Measurements from ENCODE around the gene SCN1A. TPM values are rescaled to one million over a fixed set of nuclear protein-coding genes. Genes with fewer than 3 reads are reported as not detected.

The SCN1A gene
- total and polyA plus RNA-seq, 2 of the 8 experiments (the other 6 are each of a cell fraction or from before 2014, with no cell fraction given): 0.18 to 1.9 TPM

GRCh38 chr2:165959371-165959770 is 168.4 kb downstream of the SCN1A start:
- H4K8ac ChIP-seq (ENCODE audit: extremely low read depth, insufficient read depth, low read length): no peak overlapping the region
- peaks cover 0 to 6% (median 0%) of the 10 kb centered on the region in 4 experiments; a peak in 2 of 8 replicates for H3K36me3 ChIP-seq (ENCODE audit: control insufficient read depth in 2 of 4, insufficient read depth in 4 of 4, low read length in 3 of 4)
- no peak overlapping the region for H3K4me2 ChIP-seq (ENCODE audit: insufficient read depth in 1 of 2, low read depth in 2 of 2, low read length in 2 of 2)
- no peaks in the 10 kb centered on the region for H3K79me1 ChIP-seq (ENCODE audit: low read depth, low read length)
- no peaks in the 10 kb centered on the region for H3K23me2 ChIP-seq (ENCODE audit: low read depth, low read length)
- no peak overlapping the region for H3K9ac ChIP-seq (replicated peaks in 1 of 4; ENCODE audit: extremely low read depth in 1 of 4, low read depth in 3 of 4, low read length in 3 of 4)
- FAIRE-seq (no peak), DNase-seq (ENCODE audit: low read depth in 1 of 2, low spot score in 2 of 2) (no peak)
- H2BK20ac ChIP-seq (ENCODE audit: low read length): no peak overlapping the region
- ChIA-PET POLR2A (ENCODE audit: partially characterized antibody) (no interaction called here), CTCF (ENCODE audit: partially characterized antibody) (interaction anchor here (0.5 to 0.9 kb wide), 2 partner anchors 16 to 49 kb away, joined by 3 to 4 read pairs; no protein-coding TSS in a partner anchor)
- H2BK12ac ChIP-seq (ENCODE audit: low read depth, low read length): no peak overlapping the region
- no peaks in the 10 kb centered on the region; a peak in 1 of 7 replicates for H3K4me1 ChIP-seq (replicated peaks in 1 of 4; ENCODE audit: control insufficient read depth in 3 of 4, insufficient read depth in 4 of 4, low read length in 3 of 4)
- no peak overlapping the region for H3K18ac ChIP-seq (ENCODE audit: extremely low read depth, low read length)
- H3K4me3 ChIP-seq (ENCODE audit: extremely low read depth in 1 of 4, insufficient read depth in 2 of 4, low read depth in 3 of 4, low read length in 4 of 4): no peak overlapping the region
- peaks cover 0 to 8% of the 10 kb centered on the region in 2 experiments; a peak in 2 of 4 replicates for H3K9me3 ChIP-seq (ENCODE audit: insufficient read depth in 2 of 2, low read depth in 1 of 2, low read length in 1 of 2)
- no peak overlapping the region for H3K14ac ChIP-seq (ENCODE audit: insufficient read length)
- no peak overlapping the region for H3K4ac ChIP-seq (replicated peaks; ENCODE audit: insufficient read length, low read depth, low read length)
- no peak overlapping the region for H2BK5ac ChIP-seq (ENCODE audit: low read depth, low read length)
- H2AK5ac ChIP-seq (ENCODE audit: low read depth, low read length): no peak overlapping the region
- H3K56ac ChIP-seq (replicated peaks; ENCODE audit: insufficient read length, low read depth, low read length): no peak overlapping the region
- 79% methylated on average over 4 of the region's 4 CpGs; no CpG with 5 or more reads in 1 of the 2 experiments for WGBS, 2 experiments (ENCODE audit: extremely low coverage in 1 of 2, insufficient coverage in 1 of 2, insufficient read length in 1 of 2, insufficient replicate concordance in 2 of 2, low coverage in 1 of 2, low lambda C conversion rate in 2 of 2, missing lambda C conversion rate in 1 of 2)
- no peaks in the 10 kb centered on the region for H3K79me2 ChIP-seq (ENCODE audit: control insufficient read depth in 1 of 2, insufficient read depth in 2 of 2, low read length in 2 of 2)
- H4K5ac ChIP-seq (ENCODE audit: insufficient read length, low read depth, low read length): no peak overlapping the region
- H4K20me1 ChIP-seq (replicated peaks in 1 of 2; ENCODE audit: control insufficient read depth in 1 of 2, insufficient read depth in 2 of 2, low read length in 2 of 2): no peaks in the 10 kb centered on the region
- H3K27me3 ChIP-seq (replicated peaks in 1 of 4; ENCODE audit: control insufficient read depth in 3 of 4, extremely low read depth in 1 of 4, insufficient read depth in 3 of 4, low read length in 3 of 4): no peaks in the 10 kb centered on the region
- H3K23ac ChIP-seq (ENCODE audit: insufficient read length): no peak overlapping the region
- H2BK120ac ChIP-seq (replicated peaks; ENCODE audit: low read depth, low read length): no peak overlapping the region
- no peak overlapping the region for H4K91ac ChIP-seq (replicated peaks; ENCODE audit: insufficient read length, low read length)
- TF ChIP-seq POLR2A (IDR thresholded peaks at IDR 0.05; ENCODE audit: control extremely low read depth in 1 of 2, low read depth in 2 of 2, low read length in 2 of 2) (no peak), NANOG (IDR thresholded peaks at IDR 0.05; ENCODE audit: insufficient read depth, low read depth, low read length, poor library complexity, severe bottlenecking) (no peak), RFX5 (IDR thresholded peaks at IDR 0.05; ENCODE audit: borderline replicate concordance, low read depth, low read length) (no peak), CHD2 (IDR thresholded peaks at IDR 0.05; ENCODE audit: low read length) (no peak)
- no peak overlapping the region for H3K27ac ChIP-seq (ENCODE audit: low read depth, low read length)
- no peak overlapping the region for H2AFZ ChIP-seq (ENCODE audit: low read length)
- H2BK15ac ChIP-seq (ENCODE audit: low read length): no peak overlapping the region
